ENCODE measurements around the gene EHMT1.
"Not testable (repeated sequence)": the region's sequence is repeated elsewhere in the genome, so short reads cannot be mapped to it uniquely, and the experiment has no call there.

EHMT1 gene

GRCh38 chr9:137720571-137721110, 101.8 kb downstream of the EHMT1 start:
- Histone ChIP-seq H3K36me3 (replicated peaks) (no peaks in the 10 kb centered on the region), H3K27me3 (replicated peaks) (no peaks in the 10 kb centered on the region), H3K27ac (no peak overlapping the region), H3K4me3 (ENCODE audit: low read depth, low read length) (no peak overlapping the region)
- no peak for TF ChIP-seq CTCF (IDR thresholded peaks at IDR 0.05; ENCODE audit: low read depth, low read length, missing control alignments)
- no peak for DNase-seq
- in situ Hi-C loops (cut with HindIII; ENCODE audit: low pct_ligation_motif_present, low sequenced_read_pairs), result no loop called here

- no peaks in the 10 kb centered on the region for H3K27me3 ChIP-seq (replicated peaks)
- no peak overlapping the region for H3K27ac ChIP-seq
- in situ Hi-C loops (cut with HindIII; ENCODE audit: low pct_ligation_motif_present, low sequenced_read_pairs), result no loop called here
- H3K36me3 ChIP-seq (replicated peaks), result no peaks in the 10 kb centered on the region
- no peak overlapping the region for H3K4me3 ChIP-seq (ENCODE audit: low read depth, low read length)
- no peak for DNase-seq
- TF ChIP-seq CTCF (IDR thresholded peaks at IDR 0.05; ENCODE audit: low read depth, low read length, missing control alignments), result no peak
Measured at GRCh38 chr9:137721479-137721878, 102.7 kb downstream of the EHMT1 start.

GRCh38 chr9:137721899-137722298, 103.1 kb downstream of the EHMT1 start:
- no peaks in the 10 kb centered on the region for H3K36me3 ChIP-seq (replicated peaks)
- H3K27me3 ChIP-seq (replicated peaks), result no peaks in the 10 kb centered on the region
- no peak for TF ChIP-seq CTCF (IDR thresholded peaks at IDR 0.05; ENCODE audit: low read depth, low read length, missing control alignments)
- no peak overlapping the region for H3K27ac ChIP-seq
- no peak for DNase-seq
- H3K4me3 ChIP-seq (ENCODE audit: low read depth, low read length), result no peak overlapping the region
- in situ Hi-C loops (cut with HindIII; ENCODE audit: low pct_ligation_motif_present, low sequenced_read_pairs), result no loop called here

- no peak overlapping the region for H3K27ac ChIP-seq
- H3K36me3 ChIP-seq (replicated peaks), result no peaks in the 10 kb centered on the region
- DNase-seq, result no peak
- TF ChIP-seq CTCF (IDR thresholded peaks at IDR 0.05; ENCODE audit: low read depth, low read length, missing control alignments), result no peak
- in situ Hi-C loops (cut with HindIII; ENCODE audit: low pct_ligation_motif_present, low sequenced_read_pairs), result no loop called here
- no peak overlapping the region for H3K4me3 ChIP-seq (ENCODE audit: low read depth, low read length)
- no peaks in the 10 kb centered on the region for H3K27me3 ChIP-seq (replicated peaks)
Measured at GRCh38 chr9:137722481-137722880, 103.7 kb downstream of the EHMT1 start.

GRCh38 chr9:137723356-137723755, 104.6 kb downstream of the EHMT1 start:
- H3K27me3 ChIP-seq (replicated peaks); DNase-seq; H3K27ac ChIP-seq; H3K36me3 ChIP-seq (replicated peaks); H3K4me3 ChIP-seq (ENCODE audit: low read depth, low read length); in situ Hi-C loops (cut with HindIII; ENCODE audit: low pct_ligation_motif_present, low sequenced_read_pairs): not testable (repeated sequence)

GRCh38 chr9:137723783-137724445, 105.1 kb downstream of the EHMT1 start:
- H3K36me3 ChIP-seq (replicated peaks), result peaks cover 4% of the 10 kb centered on the region
- no peak overlapping the region for H3K4me3 ChIP-seq (ENCODE audit: low read depth, low read length)
- in situ Hi-C loops (cut with HindIII; ENCODE audit: low pct_ligation_motif_present, low sequenced_read_pairs), result no loop called here
- H3K27ac ChIP-seq, result no peak overlapping the region
- TF ChIP-seq CTCF (IDR thresholded peaks at IDR 0.05; ENCODE audit: low read depth, low read length, missing control alignments), result no peak
- DNase-seq, result peak; percentile 36
- no peaks in the 10 kb centered on the region for H3K27me3 ChIP-seq (replicated peaks)

Data from brain microvascular endothelial cell (primary cell).